ENCODE results near the gene GADD45B.
"Not testable (repeated sequence)": the region's sequence is repeated elsewhere in the genome, so short reads cannot be mapped to it uniquely, and the experiment has no call there.

Gene GADD45B

GRCh38 chr19:2444251-2445002, 31.5 kb upstream of the GADD45B start:
- no peak for DNase-seq

- no peak for DNase-seq
These were observed 29.5 kb upstream of the GADD45B start for GRCh38 chr19:2446381-2446780.

GRCh38 chr19:2449019-2449418, 26.9 kb upstream of the GADD45B start:
- DNase-seq, result no peak

GRCh38 chr19:2451138-2451537, 24.8 kb upstream of the GADD45B start:
- DNase-seq, result no peak

- DNase-seq, result no peak
These were observed 24.2 kb upstream of the GADD45B start for GRCh38 chr19:2451741-2452140.

GRCh38 chr19:2453431-2454025, 22.4 kb upstream of the GADD45B start:
- DNase-seq, result no peak

- no peak for DNase-seq
These were observed 21.5 kb upstream of the GADD45B start for GRCh38 chr19:2454199-2454961.

- no peak for DNase-seq
These were observed 20.7 kb upstream of the GADD45B start for GRCh38 chr19:2454962-2455850.

GRCh38 chr19:2455851-2456570, 19.9 kb upstream of the GADD45B start:
- DNase-seq, result no peak

GRCh38 chr19:2457394-2458037, 18.4 kb upstream of the GADD45B start:
- no peak for DNase-seq

GRCh38 chr19:2458054-2458453, 17.9 kb upstream of the GADD45B start:
- no peak for DNase-seq

GRCh38 chr19:2458776-2459175, 17.2 kb upstream of the GADD45B start:
- not testable (repeated sequence) for DNase-seq

- no peak for DNase-seq
These were observed 15.7 kb upstream of the GADD45B start for GRCh38 chr19:2460245-2460644.

- peak; percentile 50 for DNase-seq
These were observed 13.9 kb upstream of the GADD45B start for GRCh38 chr19:2461751-2462634.

GRCh38 chr19:2462635-2463421, 13.1 kb upstream of the GADD45B start:
- peak; percentile 59 for DNase-seq

GRCh38 chr19:2463694-2464093, 12.2 kb upstream of the GADD45B start:
- DNase-seq, result not testable (repeated sequence)

GRCh38 chr19:2464389-2464788, 11.5 kb upstream of the GADD45B start:
- no peak for DNase-seq

- DNase-seq, result no peak
These were observed 7.3 kb upstream of the GADD45B start for GRCh38 chr19:2468596-2468995.

GRCh38 chr19:2469102-2469914, 6.6 kb upstream of the GADD45B start:
- no peak for DNase-seq

Data from NCI-H1105 (cell line).